ENCODE results near the gene CNNM3.

CNNM3 gene

DNA sequence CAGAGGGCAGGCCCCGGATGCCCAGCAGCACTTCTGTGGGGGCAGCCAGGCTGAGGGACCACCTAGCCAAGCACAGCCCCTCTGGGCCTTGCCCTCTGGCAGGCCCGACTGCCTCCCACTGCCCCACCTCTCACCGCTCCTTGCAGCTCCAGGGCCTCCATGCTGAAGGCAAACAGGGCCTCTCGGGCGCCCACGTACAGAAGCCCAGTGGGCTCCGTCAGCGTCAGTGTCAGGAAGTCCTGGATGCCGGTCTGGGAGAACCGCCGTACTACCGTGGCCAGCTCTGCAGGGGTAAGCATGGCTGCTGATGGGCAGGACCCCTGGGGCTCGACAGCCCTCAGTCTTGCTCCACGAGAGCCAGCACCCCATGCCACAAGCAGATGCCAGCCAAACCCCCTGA, 50.1 kb downstream of the CNNM3 start:
- no peak for DNase-seq

DNA sequence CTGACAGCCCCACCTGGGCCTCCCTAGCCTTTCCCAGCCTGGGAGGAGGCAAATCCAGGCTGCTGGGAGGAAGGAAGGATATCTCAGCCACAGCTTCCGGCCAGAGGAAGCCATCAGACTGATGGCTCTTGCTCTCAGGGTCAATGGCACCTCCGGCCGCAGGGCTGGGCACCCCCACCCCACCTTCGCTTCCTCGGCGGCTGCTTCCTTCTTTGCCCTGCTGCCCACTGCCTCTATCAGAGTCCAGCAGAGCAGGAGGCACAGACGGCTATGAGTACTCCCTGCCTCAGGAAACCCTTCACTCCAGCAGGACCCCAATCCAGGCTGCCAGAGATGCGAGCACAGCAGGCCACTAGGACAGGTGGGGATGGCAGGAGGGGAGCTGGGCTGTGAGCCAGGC, 50.5 kb downstream of the CNNM3 start:
- DNase-seq: no peak

DNA sequence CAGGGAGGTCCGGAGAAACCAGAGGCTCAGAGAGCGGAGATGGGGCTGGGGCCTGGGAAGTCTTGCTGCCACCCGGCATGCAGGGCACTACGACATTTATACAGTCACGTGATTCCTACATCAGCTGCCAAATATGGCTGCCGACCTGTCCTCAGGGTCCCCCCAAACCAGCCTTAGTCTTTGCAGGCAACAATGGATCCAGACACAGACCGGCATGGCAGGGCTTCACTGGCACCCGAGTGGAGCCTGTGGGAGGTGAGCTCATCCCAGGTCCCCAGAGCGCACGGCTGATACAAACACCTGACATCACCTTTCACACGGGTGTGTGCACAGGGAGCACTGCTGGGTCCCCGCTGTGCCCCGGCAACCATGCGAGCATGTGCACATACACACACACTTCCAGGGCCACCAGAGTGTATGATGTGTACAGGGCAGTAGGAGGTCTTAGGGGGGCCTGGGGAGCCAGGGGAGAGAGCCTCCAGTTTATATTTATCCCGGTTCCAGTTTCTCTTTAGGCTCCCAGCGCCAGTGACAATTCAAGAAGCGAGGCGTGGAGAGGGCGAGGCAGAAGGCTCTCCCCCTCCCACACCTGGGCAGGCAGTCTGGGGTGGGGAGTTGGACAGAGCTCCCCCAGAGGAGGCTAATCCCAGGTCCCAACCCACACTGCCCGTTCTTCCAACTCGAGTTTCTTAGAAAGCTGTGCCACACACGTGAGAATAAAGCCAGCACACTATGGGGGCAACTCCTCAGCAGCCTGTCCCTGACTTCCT, 51.1 kb downstream of the CNNM3 start:
- no peak for DNase-seq

DNA sequence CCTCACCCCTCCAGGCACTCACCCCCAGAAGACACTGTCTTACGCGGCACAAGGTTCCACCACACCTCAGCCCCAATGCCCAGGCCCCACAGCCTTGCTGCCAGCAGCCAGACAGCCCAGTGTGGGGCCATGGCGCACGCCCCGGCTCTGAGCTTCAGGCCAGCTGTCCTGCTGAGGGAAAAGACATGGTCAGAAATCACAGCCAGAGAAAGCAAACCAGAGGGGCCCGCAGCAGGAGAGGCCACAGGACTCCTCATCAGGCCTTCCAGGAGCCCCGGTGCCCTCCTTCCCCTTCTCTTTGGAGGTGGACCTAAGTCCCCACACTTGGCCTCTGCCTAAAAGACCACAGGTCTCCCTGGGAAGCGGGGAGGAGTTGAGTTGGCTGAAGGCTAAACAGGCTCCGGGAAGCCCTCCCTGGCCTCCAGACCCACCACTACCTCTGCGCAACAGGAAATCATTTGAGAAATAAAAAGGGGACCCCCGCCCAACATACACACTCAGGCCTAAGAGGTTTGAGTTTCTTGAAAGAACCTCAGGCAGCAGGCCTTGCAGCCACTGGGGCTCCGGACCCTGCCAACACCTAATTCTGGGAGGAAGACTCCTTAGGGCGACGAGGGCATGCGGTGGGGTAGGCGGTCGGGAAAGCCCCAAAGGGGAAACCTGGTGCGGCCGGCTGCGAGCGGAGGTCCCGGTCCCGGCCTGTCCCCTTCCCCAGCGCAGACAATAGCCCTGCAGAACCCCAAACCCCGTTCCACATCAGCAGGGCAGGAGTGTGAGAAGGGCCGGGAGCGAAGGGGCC, 51.9 kb downstream of the CNNM3 start:
- DNase-seq: no peak

DNA sequence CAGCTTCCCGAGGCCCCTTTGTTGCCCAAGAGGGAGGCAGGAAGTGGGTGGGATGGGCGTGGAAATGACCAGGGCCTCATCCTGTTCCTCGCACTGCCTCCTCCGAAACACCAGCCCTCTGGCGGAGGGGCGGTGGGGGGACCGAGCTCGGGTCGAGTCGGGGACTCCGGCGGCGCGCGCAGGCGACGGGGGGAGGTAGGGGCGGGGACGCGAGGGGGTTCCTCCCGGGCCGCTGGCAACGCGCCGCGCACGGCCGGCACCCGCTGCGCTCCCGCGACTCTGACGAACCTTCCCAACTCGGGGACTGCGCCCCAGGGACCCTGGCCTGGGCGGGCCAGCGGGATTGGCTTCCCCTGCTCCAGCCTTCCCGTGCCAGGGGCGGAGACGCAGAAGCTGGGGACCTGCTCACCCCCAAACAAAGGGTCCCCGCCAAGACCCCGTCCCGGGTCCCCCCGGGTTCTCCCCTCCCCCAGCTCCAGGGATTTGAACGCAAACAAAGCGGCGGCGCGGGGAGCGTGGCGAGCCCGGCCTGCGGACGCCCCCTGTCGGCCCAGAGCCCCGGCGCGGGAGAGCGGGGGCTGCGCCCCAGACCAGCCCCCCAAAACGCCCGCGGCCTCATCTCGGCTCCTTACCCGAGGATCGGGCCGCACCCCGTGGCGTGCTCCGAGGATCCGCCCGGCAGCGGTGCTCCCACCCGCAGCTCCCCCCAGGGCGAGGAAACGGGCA, 52.6 kb downstream of the CNNM3 start:
- DNase-seq: peak; percentile 92

DNA sequence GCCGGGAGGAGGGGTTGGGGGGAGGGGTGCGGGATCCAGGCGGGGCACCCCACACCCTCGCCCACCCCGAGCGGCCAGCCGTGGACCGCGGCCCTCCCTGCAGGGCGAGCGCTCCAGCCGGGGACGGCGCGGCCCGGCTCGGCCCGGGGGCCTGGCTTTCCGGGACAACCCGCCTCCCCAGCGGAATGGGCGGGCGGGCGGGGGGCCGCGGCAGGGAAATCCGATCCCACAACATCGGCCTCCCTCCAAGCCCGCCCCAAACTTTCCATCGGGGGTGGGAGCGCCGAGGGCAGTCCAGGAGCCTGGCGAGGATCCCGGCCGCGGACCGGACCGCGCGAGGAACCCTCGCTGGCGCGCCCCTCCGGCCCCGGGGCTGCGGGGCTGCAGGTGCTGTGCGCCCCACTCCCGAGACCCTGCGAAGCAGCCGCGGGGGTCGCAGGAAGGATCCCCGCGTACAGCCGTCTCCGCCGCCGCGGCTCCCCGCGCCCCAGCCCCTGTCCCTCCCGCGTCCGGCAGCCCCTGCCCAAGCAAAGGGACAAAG, 53.3 kb downstream of the CNNM3 start:
- DNase-seq: peak; percentile 77

DNA sequence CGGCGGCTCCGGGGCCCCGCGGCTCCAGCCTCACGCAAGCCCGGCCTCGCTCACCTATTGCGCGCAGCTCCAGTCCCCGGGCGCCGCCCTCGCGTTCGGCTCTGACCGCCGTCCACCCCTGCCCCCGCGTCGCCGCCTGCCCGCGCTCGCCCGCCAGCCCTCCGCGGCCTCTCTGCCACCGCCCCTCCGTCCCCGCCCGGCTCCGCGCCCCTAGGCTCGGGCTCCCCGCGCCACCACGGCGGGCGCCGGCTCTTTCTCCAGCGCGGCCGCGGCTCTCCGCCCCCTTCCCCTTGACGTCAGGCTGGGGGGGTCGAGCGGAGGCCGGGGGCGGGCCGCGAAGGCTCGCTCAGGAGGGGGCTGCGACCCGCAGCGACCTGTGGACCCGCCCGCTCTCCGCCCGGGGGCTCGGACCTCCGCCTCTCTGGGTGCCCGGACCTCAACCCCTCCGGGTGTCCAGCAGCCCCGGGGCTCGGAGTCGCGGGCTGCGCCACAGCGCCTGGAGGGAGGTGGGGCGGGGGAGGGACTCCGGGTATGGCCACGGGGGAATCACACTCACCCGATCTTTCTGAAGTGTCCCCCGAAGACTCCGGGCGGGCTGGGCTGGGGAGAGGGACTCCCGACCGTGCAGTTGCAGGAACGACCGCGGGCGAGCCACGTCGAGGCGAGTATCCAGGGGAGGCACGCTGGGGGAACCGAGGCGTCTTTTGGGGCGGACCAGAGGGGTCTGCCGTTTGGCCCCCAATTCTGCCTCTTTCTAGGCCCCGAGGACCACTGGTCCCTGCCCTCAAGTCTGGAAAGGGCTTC, 54.0 kb downstream of the CNNM3 start, which contains the start of gene SEMA4C:
Gene SEMA4C, minus strand, starts transcription at position 259 of the 804 bp plus-strand sequence. CDS start 2,194 bp downstream, outside the sequence.
- peak; percentile 88 for DNase-seq

DNA sequence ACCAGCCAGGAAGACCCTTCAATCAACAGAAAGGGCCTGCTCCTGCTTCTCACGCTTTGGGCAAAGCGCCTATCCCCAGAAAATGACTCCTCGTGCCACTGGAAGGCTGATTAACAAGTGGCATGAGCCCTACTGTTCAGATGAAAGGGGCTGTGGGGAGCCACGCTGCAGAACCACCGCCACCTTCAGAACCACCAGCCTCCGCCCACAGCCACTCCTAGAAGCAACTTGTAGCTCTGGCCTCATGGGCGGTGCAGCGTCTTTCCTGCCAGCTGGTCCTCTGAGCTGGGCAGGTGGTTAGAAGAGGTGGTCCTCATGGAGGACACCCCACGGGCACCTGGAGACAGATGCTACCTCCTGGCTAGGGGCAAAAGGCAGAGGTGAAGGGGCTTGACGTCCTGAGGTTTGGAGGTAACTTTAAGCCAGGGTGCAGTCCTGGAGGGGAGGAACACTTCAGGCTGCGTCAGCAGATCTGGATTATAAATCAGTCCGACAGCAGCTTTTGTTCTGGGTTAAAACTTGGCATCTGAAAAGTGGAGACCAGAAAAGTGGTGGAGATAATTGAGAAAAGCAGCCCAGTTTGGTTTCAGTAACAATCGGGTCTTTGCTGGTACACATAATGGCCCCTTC, 54.7 kb downstream of the CNNM3 start:
- DNase-seq: peak; percentile 71

DNA sequence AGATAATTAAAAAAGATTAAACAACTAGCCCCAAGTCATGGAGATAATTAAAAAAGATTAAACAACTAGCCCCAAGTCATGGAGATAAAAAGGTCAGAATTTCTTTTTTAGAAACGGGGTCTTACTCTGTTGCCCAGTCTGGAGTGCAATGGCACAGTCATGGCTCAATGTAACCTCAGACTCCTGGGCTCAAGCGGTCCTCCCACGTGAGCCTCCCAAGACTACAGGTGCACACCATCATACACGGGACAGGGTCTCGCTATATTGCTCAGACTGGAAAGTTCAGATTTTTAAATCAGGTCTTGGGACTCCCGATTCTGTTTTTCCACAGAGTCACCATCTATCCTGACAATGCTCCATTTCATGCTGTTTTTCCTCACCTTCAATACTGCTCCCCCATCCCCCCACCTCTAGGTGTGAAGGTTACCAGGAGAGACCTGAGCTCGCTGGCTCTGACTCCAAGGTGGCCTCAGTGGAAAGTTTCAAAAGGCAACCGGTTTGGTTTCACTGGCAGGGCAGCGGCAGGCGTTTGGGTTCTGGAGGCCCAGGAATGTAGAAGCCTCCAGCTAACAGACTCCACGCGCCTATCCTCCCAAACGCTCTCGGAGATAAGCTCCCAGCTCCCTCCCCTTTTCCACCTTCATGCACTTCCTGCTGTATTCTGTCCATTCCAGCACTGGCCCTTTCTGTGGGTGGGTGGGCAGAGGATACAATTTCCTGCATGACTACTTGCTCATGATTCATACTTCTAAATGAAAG, 56.7 kb downstream of the CNNM3 start:
- peak; percentile 61 for DNase-seq

DNA sequence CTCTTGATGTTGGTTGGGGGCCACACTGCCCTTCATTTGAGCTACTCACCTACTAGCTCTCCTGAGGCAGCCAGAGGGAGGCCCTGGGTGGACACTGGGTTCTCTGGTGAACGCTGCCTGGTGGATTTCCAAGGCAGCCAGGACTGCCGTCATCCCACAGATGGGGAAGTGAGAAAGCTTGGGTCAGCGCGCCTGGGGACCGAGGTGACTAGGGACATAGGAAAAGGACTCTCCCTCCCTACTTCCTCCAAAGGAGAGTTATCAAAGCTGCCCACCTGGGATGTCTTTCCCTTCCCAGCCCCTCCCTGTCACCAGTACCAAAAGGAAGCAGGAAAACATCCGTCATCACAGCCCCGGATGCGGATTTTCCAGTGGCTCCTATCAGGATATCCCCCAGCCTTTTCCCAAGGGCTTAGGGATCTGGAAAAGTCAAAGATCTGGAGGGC, 57.6 kb downstream of the CNNM3 start:
- DNase-seq: no peak

DNA sequence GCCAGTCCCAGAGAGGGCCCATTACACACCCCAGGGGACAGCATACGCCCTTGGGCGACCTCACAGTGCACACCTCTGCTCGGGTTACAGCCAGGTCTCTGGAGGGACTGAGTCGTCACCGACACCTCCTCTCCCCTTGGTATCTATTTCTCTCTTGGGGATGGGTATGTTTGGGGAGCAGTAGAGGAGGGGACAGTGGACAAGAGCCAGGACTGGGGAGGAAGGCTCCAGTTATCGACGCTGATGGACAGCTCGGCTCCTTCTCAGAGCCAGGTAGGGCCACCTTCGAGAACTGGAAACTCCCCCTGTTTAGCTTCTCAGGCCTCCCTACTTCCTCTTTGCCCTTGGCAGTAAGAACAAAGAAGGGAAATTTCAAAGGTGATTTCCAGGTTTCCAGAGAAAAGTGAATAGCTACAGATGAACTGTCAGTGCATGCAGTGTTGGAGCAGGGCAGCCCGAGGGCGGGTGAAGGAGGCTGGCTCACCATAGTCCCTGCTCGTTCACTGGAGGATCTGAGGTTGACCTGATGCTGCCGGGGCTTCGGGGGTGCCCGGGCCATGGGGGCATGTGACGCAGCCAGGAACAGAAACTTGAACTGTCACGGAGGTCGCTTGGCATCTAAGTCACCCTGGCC, 58.2 kb downstream of the CNNM3 start:
- peak; percentile 49 for DNase-seq

DNA sequence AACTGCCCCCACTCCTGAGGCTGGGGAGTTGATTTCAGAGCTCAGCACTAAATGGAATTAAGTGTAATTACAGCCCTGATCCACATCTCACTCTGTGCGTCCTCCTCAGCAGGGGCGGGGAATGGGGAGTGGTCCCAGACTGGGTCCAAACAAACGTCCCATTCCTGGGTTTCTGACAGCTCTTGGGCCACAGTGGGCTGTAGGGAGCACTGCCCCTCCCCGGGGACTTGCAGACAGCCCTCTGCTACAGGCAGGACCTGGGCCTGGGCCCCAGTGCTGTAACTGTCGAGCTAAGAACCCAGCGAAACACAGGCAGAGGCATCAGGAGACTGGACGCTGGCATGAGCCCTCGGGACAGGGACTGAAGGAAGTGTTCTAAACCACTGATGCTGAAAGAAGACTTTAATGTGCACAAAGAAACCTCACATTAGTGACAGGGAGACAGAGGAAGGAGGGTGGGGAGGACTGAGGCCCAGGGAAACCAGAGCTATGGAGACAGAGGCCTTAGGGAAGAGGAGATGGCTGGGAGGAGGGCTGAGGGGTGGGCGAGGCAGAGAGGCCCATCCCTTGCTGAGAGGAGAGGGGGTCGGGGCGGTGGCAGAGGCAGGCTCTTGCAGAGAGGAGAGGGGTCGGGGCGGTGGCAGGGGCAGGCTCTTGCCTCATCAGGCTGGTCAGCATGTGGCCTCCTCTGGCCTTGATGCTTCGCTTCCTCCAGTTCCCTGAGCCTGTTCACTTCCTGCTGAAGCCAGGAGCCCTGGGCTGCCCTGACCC, 59.6 kb downstream of the CNNM3 start:
- DNase-seq: no peak

DNA sequence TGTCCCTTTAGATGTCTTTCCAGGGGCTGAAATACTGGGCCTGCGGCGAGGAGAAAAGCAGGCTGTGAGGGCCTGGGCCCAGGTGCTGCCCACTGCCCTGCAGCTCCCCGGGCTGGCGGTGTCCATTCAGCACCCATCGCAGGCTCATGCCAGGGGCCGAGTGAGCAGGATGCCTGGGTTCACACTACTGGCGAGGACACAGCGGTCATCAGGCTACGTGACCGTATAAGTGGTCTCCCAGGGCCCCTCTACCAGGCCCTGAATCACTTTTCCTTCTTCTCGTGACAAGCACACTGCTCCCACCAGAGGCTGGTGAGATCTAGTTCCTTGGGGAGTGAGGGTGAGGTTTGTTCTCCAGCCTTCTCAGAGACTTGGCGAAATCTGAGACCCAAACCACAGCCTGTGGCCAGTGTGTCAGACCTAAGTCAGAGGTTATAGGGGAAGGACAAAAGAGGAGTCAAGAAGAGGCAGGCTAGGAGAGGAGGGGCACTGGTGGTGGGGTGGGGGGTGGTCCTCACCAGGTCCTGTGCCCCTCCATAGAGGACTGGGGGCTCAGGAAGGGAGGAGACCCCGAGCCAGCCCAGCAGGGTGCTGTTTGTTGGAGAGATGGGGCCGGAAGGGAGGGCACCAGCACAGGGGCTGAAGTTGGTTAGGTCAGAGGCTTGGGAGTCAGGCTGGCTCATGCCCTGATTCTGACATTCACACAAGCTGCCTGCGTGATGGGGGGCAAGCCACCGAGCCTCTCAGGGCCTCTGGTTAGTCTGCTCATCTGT, 60.4 kb downstream of the CNNM3 start:
- DNase-seq: no peak

DNA sequence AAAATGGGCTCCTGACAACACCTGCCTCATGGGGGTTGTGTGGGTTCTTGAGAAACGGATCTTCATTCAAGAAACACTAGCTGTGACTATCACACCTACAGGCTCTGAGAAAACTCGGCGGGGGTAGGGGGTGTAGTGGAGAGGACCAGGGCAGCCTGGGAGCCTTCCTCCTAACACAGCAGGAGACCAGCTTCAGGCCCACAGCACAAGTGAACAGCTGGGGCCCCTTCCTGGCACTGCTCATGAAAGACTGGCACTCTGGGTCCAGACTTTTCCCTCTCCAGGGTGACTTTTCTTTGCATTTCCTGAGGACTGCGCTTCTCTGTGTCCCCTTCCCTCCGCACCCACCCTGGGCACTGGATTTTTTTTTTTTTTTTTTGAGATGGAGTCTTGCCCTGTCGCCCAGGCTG, 61.0 kb downstream of the CNNM3 start:
- no peak for DNase-seq

DNA sequence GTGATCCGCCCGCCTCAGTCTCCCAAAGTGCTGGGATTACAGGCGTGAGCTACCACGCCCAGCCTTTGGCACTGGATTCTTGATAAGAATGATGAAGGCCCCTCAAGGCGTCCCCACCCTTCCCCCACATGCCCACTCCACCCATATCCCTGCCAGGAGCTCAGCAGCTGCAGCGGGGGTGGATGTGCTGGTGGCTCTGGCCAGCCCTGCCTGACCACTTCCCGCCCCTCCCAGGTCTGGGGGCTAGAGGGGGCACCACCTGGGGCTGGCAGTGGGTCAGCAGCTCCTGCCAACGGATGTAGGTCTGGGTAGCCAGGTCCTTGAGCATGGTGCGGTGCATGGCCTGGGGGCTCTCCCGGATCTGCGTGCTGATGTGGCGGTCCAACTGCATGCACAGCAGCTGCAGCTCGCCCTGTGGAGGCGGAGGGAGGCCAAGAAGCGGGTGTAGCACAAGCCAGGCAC, 61.6 kb downstream of the CNNM3 start:
- DNase-seq: no peak

DNA sequence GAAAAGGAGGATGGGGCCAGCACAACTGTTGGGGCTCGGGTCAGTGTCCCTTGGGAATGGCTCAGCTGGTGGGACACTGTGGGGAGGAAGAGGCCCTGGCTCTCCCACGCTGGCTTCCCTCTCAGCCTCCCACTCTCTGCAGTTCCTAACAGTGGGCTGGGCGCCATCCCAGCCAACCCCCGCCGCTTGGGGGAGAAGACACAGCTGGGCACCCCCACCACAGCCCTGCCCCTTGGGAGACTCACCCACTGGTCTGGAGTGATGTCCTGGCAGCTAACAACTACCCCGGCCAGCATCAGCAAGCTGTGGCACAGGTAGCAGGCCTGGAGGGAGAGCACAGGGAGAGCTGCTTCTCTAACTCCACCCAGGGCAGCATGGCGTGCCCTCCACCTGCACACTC, 62.1 kb downstream of the CNNM3 start:
- DNase-seq: no peak

DNA sequence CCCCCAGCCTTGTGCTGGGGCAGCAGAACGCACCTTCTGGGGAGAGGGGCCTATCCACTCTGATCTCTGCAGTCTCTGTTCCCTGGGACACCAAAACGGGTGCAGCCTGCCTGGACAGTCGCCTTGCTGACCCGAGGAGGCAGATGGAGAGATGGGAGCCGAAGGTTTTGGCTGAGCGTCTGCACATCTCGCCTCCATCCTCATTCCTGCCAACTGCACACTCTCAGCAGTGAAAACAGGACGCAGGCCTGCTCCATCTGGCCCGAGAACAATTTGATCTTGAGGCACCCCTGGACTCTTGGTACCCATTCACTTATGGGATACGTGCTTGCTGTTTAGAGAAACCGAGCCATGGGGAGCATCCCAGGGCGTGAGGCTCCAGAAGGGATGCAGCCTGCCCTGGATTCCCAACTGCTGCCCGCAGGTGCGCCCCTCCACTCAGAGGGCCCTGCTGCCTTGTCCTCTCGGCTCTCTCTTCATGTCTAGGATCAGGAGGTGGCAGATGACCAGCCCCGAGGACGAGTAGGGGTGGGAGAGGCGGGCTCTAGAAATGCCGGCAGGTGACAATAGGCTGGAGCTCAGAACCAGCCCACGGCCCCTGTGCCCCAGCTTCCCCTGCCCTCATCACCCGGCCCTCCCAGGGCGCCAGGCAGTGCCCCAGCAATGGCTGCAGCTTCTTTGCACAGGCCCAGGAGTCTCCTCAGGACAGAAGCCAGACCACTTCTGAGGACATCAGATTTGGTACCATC, 62.9 kb downstream of the CNNM3 start:
- no peak for DNase-seq

DNA sequence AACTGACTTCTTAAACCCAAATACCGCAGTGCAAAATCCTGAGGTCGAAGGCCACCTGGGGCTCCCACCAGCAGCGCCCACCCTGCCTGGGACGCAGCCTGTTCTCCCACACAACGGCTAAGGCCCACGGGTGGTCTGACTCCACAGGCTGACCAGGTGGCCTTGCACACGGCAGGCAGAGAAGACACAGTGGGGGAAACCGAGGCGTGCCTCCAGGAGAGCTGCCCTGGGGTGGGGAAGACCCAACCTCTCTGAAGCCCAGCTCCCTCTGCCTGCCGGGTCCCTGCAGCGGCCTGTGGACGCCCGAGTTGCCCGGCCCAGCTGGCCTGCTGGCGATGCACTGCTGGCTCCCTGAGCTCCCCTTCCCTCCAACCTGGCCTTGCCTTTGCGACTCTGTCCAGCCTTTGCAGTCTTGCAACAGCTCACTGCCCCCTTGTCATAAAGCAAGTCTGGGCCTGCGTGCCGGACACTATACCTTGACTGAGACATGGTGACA, 63.5 kb downstream of the CNNM3 start:
- DNase-seq: no peak
